NCI-H2196 (cell line): Measurements from ENCODE around the gene ORC4.
"Not testable (repeated sequence)": the region's sequence is repeated elsewhere in the genome, so short reads cannot be mapped to it uniquely, and the experiment has no call there.

ENCODE experiments used
- DNase-seq: peaks from one replicate; lab custom pipeline; 2025; ENCODE audit not compliant: unreplicated experiment; lab: John Stamatoyannopoulos, UW

Gene ORC4

GRCh38 chr2:148021059-148021861 is 723 bp upstream of the ORC4 start, which contains the start of gene MBD5:
Gene MBD5 (plus strand): TSS chr2:148021091.
- DNase-seq, result no peak

GRCh38 chr2:148014616-148015015 is 5.9 kb downstream of the ORC4 start:
- no peak for DNase-seq

DNA sequence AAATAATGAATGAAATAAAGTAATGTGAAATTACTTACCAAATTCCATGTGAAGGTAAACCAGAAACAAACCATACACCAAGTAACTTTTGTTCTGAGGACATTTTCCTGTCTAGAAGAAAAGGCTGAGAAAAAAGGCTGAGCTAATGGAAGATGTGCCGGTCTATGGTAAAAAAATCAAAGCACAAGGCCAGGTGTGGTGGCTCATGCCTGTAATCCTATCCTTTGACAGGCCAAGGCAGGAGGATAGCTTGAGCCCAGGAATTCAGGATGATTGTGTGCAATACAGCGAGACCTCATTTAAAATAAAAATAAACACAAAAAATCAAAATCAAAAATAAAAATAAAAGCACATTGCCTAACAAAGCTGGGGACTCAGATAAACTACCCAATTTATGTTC is 6.7 kb downstream of the ORC4 start:
- DNase-seq, result no peak

GRCh38 chr2:148008411-148008810 is 12.1 kb downstream of the ORC4 start:
- DNase-seq, result not testable (repeated sequence)

DNA sequence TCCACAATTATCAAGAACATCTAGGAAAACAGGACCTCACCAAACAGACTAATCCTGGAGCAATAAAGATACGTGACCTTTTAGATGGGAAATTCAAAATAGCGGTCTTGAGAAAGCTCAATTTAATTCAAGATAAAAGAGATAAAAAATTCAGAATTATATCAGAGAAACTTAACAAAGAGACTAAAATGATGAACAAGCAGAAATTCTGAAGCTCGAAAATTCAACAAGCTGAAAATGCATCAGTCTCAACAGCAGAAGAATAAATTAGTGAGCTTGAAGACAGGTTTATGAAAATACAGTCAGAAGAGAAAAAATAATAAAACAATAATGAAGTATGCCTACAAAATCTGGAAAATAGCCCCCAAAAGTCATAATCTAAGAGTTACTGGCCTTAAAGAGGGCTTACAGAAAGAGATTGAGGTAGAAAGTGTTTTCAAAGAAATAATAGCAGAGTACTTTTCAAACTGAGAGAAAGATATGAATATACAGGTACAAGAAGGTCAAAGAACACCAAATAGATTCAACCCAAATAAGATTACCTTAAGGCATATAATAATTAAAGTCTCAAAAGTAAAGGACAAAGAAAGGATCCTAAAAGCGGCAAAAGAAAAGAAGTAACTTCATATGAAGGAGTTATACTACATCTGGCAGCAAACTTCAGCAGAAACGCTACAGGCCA is 13.2 kb downstream of the ORC4 start:
- no peak for DNase-seq

- no peak for DNase-seq
Observed at GRCh38 chr2:148006249-148007007, 14.1 kb downstream of the ORC4 start.

DNA sequence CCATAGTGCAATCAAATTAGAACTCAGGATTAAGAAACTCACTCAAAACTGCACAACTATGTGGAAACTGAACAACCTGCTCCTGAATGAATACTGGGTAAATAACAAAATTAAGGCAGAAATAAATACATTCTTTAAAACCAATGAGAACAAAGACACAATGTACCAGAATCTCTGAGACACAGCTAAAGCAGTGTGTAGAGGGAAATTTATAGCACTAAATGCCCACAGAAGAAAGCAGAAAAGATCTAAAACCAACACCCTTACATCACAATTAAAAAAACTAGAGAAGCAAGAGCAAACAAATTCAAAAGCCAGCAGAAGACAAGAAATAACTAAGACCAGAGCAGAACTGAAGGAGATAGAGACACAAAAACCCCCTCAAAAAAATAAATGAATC is 18.1 kb downstream of the ORC4 start:
- not testable (repeated sequence) for DNase-seq

DNA sequence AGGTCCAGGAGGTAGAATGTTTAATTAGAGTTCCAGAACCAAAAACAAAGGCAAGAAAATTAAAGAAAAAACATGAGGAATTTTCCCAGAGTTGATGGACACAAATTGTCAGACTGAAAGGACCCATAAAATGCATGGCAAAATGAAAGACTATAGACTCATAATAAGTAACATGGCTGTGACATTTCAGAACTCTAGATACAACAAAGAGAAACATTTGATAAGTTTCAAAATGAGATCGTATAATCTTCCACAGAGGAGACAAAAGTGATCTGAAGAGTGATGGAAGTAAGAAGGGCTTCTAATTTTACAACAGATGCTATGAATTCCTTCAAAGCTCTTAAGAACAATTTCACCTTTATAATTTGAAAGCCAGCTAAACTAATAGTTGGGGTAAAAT is 20.4 kb downstream of the ORC4 start:
- no peak for DNase-seq

DNA sequence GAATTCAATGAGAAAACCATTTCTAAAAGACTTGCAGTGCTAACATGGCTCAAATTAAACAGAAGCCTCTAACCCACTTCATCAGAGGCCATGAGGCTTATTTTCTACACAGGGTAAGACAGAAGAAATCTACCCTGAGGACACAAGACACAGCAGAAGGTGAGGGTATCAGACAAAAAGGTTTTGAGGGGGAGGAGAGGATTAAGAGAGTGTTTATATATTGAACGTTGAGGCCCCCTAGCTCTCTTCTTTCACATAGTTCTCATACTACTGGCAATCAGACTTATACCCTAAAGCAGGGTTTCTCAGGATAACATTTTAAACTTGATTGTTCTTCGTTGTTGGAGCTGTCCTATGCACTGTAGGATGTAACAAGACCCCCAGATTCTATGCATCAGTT is 21.4 kb downstream of the ORC4 start:
- no peak for DNase-seq

DNA sequence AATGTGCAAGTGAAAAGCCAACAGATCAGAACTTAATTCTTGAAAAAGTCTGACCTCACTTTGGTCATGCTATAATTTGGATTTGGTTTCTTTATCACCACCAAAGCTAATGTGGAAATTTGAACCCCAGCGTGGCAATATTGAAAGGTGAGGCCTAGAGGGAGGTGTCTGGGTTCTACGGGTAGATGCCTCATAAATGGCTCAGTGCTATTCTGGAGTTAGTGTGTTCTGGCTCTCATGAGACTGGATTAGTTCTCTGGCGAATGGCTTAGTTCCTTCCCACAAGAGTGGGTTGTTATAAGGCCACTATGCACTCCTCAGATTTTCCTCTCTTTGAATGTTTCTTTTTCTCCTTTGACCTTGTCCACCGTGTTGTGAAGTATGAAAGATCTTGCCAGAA is 22.3 kb downstream of the ORC4 start:
- DNase-seq, result no peak

- DNase-seq, result no peak
Observed at GRCh38 chr2:147996828-147997227, 23.7 kb downstream of the ORC4 start.

DNA sequence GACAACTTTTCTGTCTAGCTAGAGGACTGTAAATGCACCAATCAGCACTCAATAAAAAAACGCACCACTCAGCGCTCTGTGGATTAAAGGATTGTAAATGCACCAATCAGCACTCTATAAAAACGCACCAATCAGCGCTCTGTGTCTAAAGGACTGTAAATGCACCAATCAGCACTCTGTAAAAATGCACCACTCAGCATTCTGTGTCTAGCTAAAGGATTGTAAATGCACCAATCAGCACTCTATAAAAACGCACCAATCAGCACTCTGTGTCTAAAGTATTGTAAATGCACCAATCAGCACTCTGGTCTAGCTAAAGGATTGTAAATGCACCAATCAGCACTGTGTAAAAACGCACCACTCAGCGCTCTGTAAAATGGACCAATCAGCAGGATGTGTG is 25.6 kb downstream of the ORC4 start:
- DNase-seq, result not testable (repeated sequence)

DNA sequence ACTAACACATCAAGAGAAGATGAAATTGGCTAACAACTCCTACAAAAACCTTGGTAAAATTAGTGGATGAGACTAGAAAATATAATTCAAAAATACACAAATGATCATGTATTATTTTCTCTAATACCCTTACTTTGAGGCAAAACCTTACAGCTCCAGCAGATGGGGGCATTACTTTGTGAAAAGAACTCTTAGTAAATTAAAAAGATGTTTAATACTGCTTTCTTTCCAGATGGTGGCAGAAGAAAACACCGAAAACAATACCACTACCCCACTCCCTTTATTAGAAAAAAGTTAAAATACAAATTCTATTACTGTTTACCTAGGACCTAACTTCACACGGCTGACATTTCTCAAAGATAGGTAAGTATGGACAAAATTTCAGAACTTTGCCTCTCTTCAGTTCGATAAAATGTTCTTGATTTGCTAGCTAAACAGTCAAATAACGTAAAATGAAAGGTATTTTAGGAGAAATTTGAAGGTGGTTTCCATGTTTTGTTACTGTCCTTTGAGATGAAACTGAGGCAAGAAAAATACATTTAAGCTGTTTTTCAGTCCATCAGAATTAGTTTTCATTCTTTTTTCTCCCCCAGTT is 30.6 kb downstream of the ORC4 start:
- DNase-seq, result peak; percentile 53

DNA sequence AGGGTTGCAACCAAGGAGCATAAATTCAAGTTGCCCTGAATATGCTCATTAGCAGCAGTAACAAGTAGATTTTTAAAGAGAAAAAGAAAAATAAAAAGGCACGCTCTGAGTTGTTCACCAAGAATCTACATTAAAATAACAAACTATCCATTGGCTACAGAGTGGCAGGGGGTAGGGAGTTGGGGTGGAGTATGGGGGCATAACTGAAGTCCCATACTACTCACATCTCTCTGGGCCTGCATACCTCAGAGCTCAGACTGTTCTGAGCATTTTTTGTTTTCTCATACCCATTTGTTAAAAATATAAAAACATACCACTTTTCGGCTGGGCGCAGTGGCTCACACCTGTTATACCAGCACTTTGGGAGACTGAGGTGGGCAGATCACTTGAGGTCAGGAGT is 31.4 kb downstream of the ORC4 start:
- DNase-seq, result no peak

GRCh38 chr2:147980940-147981528 is 39.5 kb downstream of the ORC4 start:
- no peak for DNase-seq

DNA sequence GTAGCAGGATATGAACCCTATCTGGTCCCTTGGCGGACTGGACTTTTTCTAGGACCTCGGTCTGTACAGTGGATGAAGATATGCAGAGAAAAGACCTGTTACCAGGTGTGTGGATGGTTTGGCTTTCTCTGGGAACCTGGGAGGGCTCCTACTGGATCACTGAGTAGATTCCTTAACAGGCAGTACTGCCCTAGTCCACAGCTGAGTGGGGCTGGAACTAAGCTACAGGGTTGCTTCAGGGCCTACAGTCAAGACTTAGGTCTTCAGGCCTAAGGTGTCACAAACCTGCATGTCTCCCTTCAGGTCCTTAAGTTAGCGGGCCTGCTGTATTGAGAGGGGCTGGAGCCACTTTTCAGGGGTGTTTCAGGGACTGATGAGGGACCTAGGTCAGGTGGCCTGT is 42.9 kb downstream of the ORC4 start:
- DNase-seq, result no peak

GRCh38 chr2:147976102-147976501 is 44.4 kb downstream of the ORC4 start:
- DNase-seq, result no peak

DNA sequence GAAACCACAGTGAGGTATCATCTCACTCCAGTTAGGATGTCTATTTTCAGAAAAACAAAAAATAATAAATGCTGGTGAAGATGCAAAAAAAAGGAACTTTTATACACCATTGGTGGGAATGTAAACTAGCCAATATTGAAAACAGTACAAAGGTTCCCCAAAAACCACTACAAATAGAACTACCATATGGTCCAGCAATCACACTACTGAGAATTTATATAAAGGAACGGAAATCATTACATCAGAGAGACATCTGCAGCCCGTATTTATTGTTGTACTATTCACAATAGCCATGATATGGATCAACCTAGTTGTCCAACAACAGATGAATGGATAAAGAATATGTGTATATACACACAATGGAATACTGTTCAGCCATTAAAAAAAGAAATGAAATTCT is 52.0 kb downstream of the ORC4 start:
- no peak for DNase-seq

DNA sequence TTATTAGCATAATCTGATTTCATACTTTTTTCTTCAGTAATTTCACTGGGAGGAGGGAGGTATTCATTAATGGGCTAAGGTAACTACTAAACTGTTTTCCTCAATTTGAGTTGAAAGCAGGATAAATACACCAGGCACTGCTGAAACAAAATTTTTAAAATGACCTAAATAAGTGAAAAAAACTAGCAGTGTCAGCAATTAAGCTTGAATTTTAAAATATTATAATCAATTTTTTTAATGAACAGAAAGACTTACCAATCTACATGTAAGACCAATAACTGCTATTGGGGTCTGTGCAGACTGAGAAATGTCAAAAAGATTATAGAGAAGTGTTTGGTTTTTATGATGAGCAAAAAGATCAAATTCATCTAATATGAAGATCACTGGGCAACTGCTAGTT is 68.4 kb downstream of the ORC4 start:
- DNase-seq, result no peak

GRCh38 chr2:147945660-147946059 is 74.9 kb downstream of the ORC4 start:
- DNase-seq, result no peak

GRCh38 chr2:147939313-147939712 is 81.2 kb downstream of the ORC4 start:
- no peak for DNase-seq
